Neural cell (in vitro differentiated cells): ENCODE measurements around the gene RPL13A. TPM values are rescaled to one million over a fixed set of nuclear protein-coding genes. Genes with fewer than 3 reads are reported as not detected.
A peak's percentile ranks its signal among the peaks of the same experiment; 100 is the strongest.

Experiments
- H2AFZ ChIP-seq: fragments of 200-600, 300-800 bp; sonication (generic), shearing (Covaris generic); 2 replicates; pipeline ENCODE4 v1.6.0; 2014; ENCODE audit warnings: low read depth, mild to moderate bottlenecking, antibody characterized with exemption, low read length, moderate library complexity
- H3F3A ChIP-seq: fragments of 200-600 bp; shearing (Covaris generic); 2 replicates; pipeline ENCODE4 v1.6.1; 2016; ENCODE audit warnings: mild to moderate bottlenecking, moderate library complexity, mixed read lengths, antibody characterized with exemption, low read length; ENCODE audit not compliant: insufficient read depth, poor library complexity, severe bottlenecking
- H3K27ac ChIP-seq: fragments of 200-600, 300-800 bp; sonication (generic), shearing (Covaris generic); 2 replicates; pipeline ENCODE4 v1.5.1; 2014; ENCODE audit warnings: mild to moderate bottlenecking, low read length, moderate library complexity
- H3K27me3 ChIP-seq: fragments of 300-800, 200-600 bp; sonication (generic), shearing (Covaris generic); 2 replicates; pipeline ENCODE4 v1.6.0; 2014; ENCODE audit warnings: mild to moderate bottlenecking, low read depth, low read length, moderate library complexity; ENCODE audit not compliant: insufficient read depth
- H3K36me3 ChIP-seq: fragments of 300-800, 200-600 bp; sonication (generic), shearing (Covaris generic); 2 replicates; pipeline ENCODE4 v1.5.1; 2014; ENCODE audit warnings: mild to moderate bottlenecking, antibody characterized with exemption, low read length, moderate library complexity; ENCODE audit not compliant: insufficient read depth
- H3K4me2 ChIP-seq: fragments of 300-800, 200-600 bp; sonication (generic), shearing (Covaris generic); 2 replicates; pipeline ENCODE4 v1.6.0; 2014; ENCODE audit warnings: mild to moderate bottlenecking, low read length
- H3K4me3 ChIP-seq: fragments of 300-800, 200-600 bp; sonication (generic), shearing (Covaris generic); 2 replicates; pipeline ENCODE4 v1.5.1; 2014; ENCODE audit warnings: mild to moderate bottlenecking, low read length, moderate library complexity
- H3K79me2 ChIP-seq: fragments of 200-600 bp; shearing (Covaris generic); replicated peaks from 2 replicates; pipeline ENCODE4 v1.6.0; 2014; ENCODE audit warnings: mild to moderate bottlenecking, low read length, moderate library complexity; ENCODE audit not compliant: insufficient read depth
- H3K9ac ChIP-seq: fragments of 300-800, 200-600 bp; sonication (generic), shearing (Covaris generic); 2 replicates; pipeline ENCODE4 v1.6.1; 2016; ENCODE audit warnings: mild to moderate bottlenecking, low read length, mixed read lengths
- H3K9me2 ChIP-seq: fragments of 200-600 bp; shearing (Covaris generic); 2 replicates; pipeline ENCODE4 v1.6.1; 2016; ENCODE audit warnings: mild to moderate bottlenecking, low read length, mixed read lengths; ENCODE audit not compliant: insufficient read depth
- H3K9me3 ChIP-seq: fragments of 200-600, 300-800 bp; sonication (generic), shearing (Covaris generic); 2 replicates; pipeline ENCODE4 v1.6.1; 2016; ENCODE audit warnings: mild to moderate bottlenecking, mixed run types, low read length, moderate library complexity, mixed read lengths
- H4K20me1 ChIP-seq: fragments of 200-600 bp; shearing (Covaris generic); 2 replicates; pipeline ENCODE4 v1.6.1; 2016; ENCODE audit warnings: mild to moderate bottlenecking, mixed run types; ENCODE audit not compliant: insufficient read depth
- EP300 ChIP-seq: fragments of 450-650 bp; conservative IDR thresholded peaks from 2 replicates; pipeline ENCODE4 v1.6.1; 2014; ENCODE audit warnings: antibody characterized with exemption, mild to moderate bottlenecking, moderate library complexity; ENCODE audit not compliant: poor library complexity, severe bottlenecking
- EZH2 ChIP-seq: fragments of 200-600, 300-800 bp; shearing (Covaris generic), sonication (generic); IDR thresholded peaks from 2 replicates; pipeline ENCODE4 v1.6.1; 2014; ENCODE audit warnings: antibody characterized with exemption, low read length, borderline replicate concordance, mild to moderate bottlenecking; ENCODE audit not compliant: insufficient read depth, poor library complexity, severe bottlenecking
- MXI1 ChIP-seq: fragments of 450-650 bp; conservative IDR thresholded peaks from 2 replicates; pipeline ENCODE4 v1.6.1; 2014; ENCODE audit warnings: antibody characterized with exemption, mild to moderate bottlenecking; ENCODE audit not compliant: poor library complexity, severe bottlenecking
- POLR2AphosphoS5 ChIP-seq: IDR thresholded peaks from 2 replicates; pipeline ENCODE4 v1.6.1; 2012
- RAD21 ChIP-seq: fragments of 450-650 bp; conservative IDR thresholded peaks from 2 replicates; pipeline ENCODE4 v1.6.1; 2014; ENCODE audit warnings: antibody characterized with exemption, mild to moderate bottlenecking, moderate library complexity
- SMC3 ChIP-seq: fragments of 450-650 bp; conservative IDR thresholded peaks from 2 replicates; pipeline ENCODE4 v1.6.1; 2014; ENCODE audit warnings: antibody characterized with exemption, mild to moderate bottlenecking, moderate library complexity; ENCODE audit not compliant: poor library complexity
- TAF1 ChIP-seq: IDR thresholded peaks from 2 replicates; pipeline ENCODE4 v1.6.1; 2012; ENCODE audit warnings: low read depth
- polyA plus RNA-seq: library from polyadenylated mRNA; depleted of rRNA; stranded (reverse); fragments of >200 nt; gene quantifications from 2 replicates; pipeline ENCODE4 v1.2.3, GENCODE V29; 2014
- TF ChIP-seq, protein P1 (sequence below): fragments of 450-650 bp; IDR thresholded peaks from 2 replicates; pipeline ENCODE4 v1.5.1; 2014; ENCODE audit warnings: antibody characterized with exemption, mild to moderate bottlenecking, moderate library complexity; ENCODE audit not compliant: poor library complexity, severe bottlenecking
- TF ChIP-seq, protein P2 (sequence below): IDR thresholded peaks from 2 replicates; pipeline ENCODE4 v1.6.1; 2012; ENCODE audit warnings: borderline replicate concordance

Gene RPL13A
- polyA plus RNA-seq, 1 donor from 2014 or later: 2,313 TPM

DNA sequence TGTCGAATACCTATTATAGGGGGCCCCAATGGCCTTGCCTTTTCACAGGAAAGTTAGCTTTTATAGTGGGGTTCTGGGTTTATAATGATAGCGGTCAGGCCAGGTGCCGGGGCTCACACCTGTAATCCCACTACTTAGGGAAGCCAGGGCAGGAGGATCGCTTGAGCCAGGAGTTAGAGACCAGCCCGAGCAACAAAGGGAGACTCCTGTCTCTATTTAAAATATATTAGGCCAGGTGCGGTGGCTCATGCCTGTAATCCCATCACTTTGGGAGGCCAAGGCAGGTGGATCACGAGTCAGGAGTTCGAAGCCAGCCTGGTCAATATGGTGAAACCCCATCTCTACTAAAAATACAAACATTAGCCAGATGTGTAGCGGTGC, 16.2 kb downstream of the RPL13A start:
- no peaks in the 10 kb centered on the region for H3K27me3 ChIP-seq
- H3K9me3 ChIP-seq: no peaks in the 10 kb centered on the region
- no peaks in the 10 kb centered on the region for H3F3A ChIP-seq
- no peak for TF ChIP-seq EZH2
- TF ChIP-seq POLR2AphosphoS5: no peak
- TF ChIP-seq SMC3: no peak
- H3K4me2 ChIP-seq: no peak overlapping the region
- no peaks in the 10 kb centered on the region for H4K20me1 ChIP-seq
- no peaks in the 10 kb centered on the region for H3K79me2 ChIP-seq
- no peak overlapping the region for H3K9ac ChIP-seq
- no peak overlapping the region for H2AFZ ChIP-seq
- no peak overlapping the region for H3K4me3 ChIP-seq
- H3K9me2 ChIP-seq: no peaks in the 10 kb centered on the region
- no peaks in the 10 kb centered on the region for H3K36me3 ChIP-seq
- no peak overlapping the region for H3K27ac ChIP-seq

DNA sequence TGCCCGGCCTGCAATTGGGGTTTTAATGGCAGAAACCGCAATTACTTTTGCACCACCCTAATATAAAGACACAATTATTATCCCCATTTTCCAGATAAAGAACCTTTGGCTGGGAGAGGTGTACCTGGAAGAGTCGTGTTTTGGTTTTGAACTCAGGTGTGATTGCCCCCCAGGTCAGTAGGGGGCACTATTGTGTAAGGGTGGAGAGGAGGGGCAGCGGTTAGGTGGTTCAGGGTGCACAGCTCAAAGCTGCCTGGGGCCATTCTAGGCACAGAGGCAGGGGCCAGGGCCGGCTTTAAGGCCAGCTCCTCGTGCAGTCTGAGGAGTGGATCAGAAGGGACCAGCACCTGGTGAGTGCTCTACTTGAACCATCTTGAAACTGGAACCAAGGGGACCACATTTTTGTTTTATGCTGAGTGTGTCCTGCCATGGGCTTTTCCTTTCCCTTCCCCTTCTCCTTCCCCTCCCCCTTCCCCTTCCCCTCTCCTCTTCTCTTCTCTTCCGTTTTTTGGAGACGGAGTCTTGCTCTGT, 19.2 kb downstream of the RPL13A start:
- Histone ChIP-seq H3K36me3 (no peaks in the 10 kb centered on the region), H3K4me3 (no peak overlapping the region), H3K79me2 (no peaks in the 10 kb centered on the region), H3K27me3 (no peaks in the 10 kb centered on the region), H3F3A (no peaks in the 10 kb centered on the region), H3K27ac (no peak overlapping the region), H3K9me3 (no peaks in the 10 kb centered on the region), H4K20me1 (no peaks in the 10 kb centered on the region), H2AFZ (no peak overlapping the region), H3K4me2 (no peak overlapping the region), H3K9ac (no peak overlapping the region), H3K9me2 (no peaks in the 10 kb centered on the region)
- TF ChIP-seq, protein P1, sequence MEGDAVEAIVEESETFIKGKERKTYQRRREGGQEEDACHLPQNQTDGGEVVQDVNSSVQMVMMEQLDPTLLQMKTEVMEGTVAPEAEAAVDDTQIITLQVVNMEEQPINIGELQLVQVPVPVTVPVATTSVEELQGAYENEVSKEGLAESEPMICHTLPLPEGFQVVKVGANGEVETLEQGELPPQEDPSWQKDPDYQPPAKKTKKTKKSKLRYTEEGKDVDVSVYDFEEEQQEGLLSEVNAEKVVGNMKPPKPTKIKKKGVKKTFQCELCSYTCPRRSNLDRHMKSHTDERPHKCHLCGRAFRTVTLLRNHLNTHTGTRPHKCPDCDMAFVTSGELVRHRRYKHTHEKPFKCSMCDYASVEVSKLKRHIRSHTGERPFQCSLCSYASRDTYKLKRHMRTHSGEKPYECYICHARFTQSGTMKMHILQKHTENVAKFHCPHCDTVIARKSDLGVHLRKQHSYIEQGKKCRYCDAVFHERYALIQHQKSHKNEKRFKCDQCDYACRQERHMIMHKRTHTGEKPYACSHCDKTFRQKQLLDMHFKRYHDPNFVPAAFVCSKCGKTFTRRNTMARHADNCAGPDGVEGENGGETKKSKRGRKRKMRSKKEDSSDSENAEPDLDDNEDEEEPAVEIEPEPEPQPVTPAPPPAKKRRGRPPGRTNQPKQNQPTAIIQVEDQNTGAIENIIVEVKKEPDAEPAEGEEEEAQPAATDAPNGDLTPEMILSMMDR: peak; percentile 34
- TF ChIP-seq, protein P2, sequence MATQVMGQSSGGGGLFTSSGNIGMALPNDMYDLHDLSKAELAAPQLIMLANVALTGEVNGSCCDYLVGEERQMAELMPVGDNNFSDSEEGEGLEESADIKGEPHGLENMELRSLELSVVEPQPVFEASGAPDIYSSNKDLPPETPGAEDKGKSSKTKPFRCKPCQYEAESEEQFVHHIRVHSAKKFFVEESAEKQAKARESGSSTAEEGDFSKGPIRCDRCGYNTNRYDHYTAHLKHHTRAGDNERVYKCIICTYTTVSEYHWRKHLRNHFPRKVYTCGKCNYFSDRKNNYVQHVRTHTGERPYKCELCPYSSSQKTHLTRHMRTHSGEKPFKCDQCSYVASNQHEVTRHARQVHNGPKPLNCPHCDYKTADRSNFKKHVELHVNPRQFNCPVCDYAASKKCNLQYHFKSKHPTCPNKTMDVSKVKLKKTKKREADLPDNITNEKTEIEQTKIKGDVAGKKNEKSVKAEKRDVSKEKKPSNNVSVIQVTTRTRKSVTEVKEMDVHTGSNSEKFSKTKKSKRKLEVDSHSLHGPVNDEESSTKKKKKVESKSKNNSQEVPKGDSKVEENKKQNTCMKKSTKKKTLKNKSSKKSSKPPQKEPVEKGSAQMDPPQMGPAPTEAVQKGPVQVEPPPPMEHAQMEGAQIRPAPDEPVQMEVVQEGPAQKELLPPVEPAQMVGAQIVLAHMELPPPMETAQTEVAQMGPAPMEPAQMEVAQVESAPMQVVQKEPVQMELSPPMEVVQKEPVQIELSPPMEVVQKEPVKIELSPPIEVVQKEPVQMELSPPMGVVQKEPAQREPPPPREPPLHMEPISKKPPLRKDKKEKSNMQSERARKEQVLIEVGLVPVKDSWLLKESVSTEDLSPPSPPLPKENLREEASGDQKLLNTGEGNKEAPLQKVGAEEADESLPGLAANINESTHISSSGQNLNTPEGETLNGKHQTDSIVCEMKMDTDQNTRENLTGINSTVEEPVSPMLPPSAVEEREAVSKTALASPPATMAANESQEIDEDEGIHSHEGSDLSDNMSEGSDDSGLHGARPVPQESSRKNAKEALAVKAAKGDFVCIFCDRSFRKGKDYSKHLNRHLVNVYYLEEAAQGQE: no peak

DNA sequence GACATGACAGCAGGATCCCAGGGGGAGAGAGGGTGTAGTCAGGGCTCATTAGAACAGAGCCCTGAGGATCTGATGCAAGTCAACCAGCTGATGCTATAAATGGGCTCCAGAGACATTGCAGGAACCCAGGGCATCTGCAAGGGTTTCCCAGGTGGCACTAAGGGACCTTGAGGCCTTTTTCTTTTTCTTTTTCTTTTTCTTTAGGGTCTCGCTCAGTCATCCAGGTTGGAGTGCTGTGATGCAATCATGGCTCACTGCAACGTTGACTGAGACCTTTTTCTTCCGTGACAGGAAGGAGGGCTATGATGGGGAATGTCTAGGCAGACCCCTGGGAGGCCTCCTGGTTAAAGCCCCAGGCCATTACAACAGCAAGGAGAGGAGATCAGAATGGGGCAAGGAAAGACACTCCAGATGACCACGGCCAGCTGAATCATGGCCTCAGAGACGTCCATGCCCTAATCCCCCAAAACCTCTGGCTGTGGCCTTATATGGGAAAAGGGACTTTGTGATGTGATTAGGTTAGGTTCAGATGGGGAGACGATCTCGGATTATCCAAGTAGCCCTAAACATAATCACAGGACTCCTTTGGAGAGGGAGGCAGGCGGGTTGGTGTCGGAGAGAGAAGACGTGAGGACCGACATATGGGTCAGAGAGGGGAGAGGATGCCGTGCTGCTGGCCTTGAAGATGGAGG, 20.5 kb downstream of the RPL13A start:
- TF ChIP-seq, protein P2: no peak
- no peak for TF ChIP-seq MXI1
- TF ChIP-seq SMC3: no peak
- TF ChIP-seq POLR2AphosphoS5: no peak
- no peak for TF ChIP-seq TAF1
- no peak for TF ChIP-seq RAD21
- TF ChIP-seq, protein P1: no peak
- TF ChIP-seq EP300: no peak
- TF ChIP-seq EZH2: no peak
- no peaks in the 10 kb centered on the region for H3K9me2 ChIP-seq

More for the DNA sequence above, 20.5 kb downstream of the RPL13A start:
- Histone ChIP-seq H3K27me3 (no peaks in the 10 kb centered on the region), H3K9ac (no peak overlapping the region), H4K20me1 (no peaks in the 10 kb centered on the region), H3K27ac (no peak overlapping the region), H3K36me3 (no peaks in the 10 kb centered on the region), H3K9me3 (no peaks in the 10 kb centered on the region), H3K4me3 (no peak overlapping the region), H2AFZ (no peak overlapping the region), H3K79me2 (no peaks in the 10 kb centered on the region), H3K4me2 (no peak overlapping the region), H3F3A (no peaks in the 10 kb centered on the region)
